IPS-20b (cell line): ENCODE measurements around the gene STK11IP.
A peak's percentile ranks its signal among the peaks of the same experiment; 100 is the strongest.

ENCODE experiments used
- H3K27ac ChIP-seq: one replicate; pipeline ENCODE4 v1.5.1; 2013; ENCODE audit warnings: low read length
- H3K27me3 ChIP-seq: 2 replicates; pipeline ENCODE4 v1.6.1; 2013; ENCODE audit warnings: mild to moderate bottlenecking, low read length, inconsistent platforms; ENCODE audit not compliant: insufficient read depth
- H3K36me3 ChIP-seq: 2 replicates; pipeline ENCODE4 v1.6.1; 2013; ENCODE audit warnings: low read depth, mild to moderate bottlenecking, inconsistent platforms, low read length, moderate library complexity; ENCODE audit not compliant: insufficient read depth
- H3K4me1 ChIP-seq: 2 replicates; pipeline ENCODE4 v1.6.1; 2013; ENCODE audit warnings: mild to moderate bottlenecking, control low read depth, inconsistent platforms, low read length, moderate library complexity; ENCODE audit not compliant: insufficient read depth
- H3K4me3 ChIP-seq: 2 replicates; pipeline ENCODE4 v1.5.1; 2013; ENCODE audit warnings: mild to moderate bottlenecking, low read length, inconsistent platforms
- H3K9ac ChIP-seq: 2 replicates; pipeline ENCODE4 v1.6.1; 2013; ENCODE audit warnings: low read depth, mild to moderate bottlenecking, inconsistent platforms, low read length, moderate library complexity
- H3K9me3 ChIP-seq: 2 replicates; pipeline ENCODE4 v1.6.1; 2013; ENCODE audit warnings: mild to moderate bottlenecking, low read depth, low read length, inconsistent platforms; ENCODE audit not compliant: insufficient read depth

STK11IP gene

DNA sequence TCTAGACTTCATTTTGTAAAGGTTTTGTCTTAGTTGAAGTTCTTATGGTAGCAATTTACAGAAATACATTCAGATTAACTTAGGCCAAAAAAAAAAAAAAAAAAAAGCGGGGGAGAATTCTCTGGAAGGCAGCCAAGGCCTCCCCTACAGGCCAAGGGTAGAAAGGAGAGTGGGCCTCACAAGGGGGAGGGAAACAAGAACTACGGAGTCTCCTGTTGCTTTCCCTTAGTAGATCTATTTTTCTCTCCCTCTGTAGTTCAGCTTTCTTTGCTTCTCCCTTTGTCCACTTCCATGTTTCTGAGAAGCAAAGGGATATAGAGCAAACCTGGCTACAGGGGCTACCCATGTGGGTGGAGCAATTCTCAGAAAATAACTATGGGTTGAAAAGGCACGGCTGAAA lies 2.4 kb upstream of the STK11IP start:
- Histone ChIP-seq H3K4me3 (no peak overlapping the region), H3K27me3 (no peaks in the 10 kb centered on the region), H3K9ac (peak overlapping the region; percentile 38; the same call in 1 of the 2 replicates), H3K27ac (no peak overlapping the region), H3K9me3 (no peaks in the 10 kb centered on the region), H3K36me3 (no peaks in the 10 kb centered on the region), H3K4me1 (peaks cover 17% of the 10 kb centered on the region; the same call in 1 of the 2 replicates)

- Histone ChIP-seq H3K27me3 (no peaks in the 10 kb centered on the region), H3K4me1 (peaks cover 17% of the 10 kb centered on the region; the same call in 1 of the 2 replicates), H3K36me3 (peaks cover 6% of the 10 kb centered on the region; the same call in 1 of the 2 replicates), H3K27ac (peak overlapping the region; percentile 88), H3K9me3 (no peaks in the 10 kb centered on the region), H3K9ac (peak overlapping the region; percentile 98), H3K4me3 (peak overlapping the region; percentile 94)
Observed at GRCh38 chr2:219596954-219597551, 604 bp upstream of the STK11IP start.

DNA sequence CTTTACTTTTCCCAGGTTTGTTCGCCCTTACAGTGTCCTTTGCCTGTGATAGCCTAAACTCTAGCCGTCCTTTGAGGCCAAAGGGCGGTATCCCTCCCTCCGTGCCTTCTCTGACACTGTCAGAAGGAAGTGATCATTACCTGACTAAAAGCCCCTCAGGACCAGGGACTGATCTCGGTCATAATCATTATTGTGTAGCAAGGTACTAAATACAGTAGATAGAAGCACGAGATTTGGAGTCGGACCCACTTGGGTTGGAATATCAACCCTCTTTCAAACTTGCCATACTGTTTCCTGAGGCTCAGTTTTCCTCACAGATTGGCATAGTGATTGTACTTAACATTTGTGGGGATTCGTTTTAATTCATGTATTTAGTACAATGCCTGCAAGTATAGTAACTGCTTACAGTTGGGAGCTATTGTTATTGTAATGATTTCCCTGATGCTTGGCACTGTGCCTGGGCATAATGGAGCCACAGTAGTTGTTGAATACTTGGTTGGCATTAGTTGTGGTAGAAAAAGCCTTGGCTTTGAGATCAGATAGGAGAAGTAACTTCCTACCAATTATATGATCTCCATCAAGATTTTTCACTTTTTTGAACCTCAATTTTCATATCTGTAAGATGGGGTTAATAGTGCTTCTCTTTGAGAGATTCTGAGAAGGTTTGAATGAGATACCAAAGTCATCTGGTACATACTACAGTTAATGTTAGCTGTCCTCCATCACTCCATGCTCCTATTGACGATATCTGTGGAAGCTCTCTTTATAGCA lies 836 bp downstream of the STK11IP start:
- Histone ChIP-seq H3K27me3 (no peaks in the 10 kb centered on the region), H3K9ac (peak overlapping the region; percentile 98; the same call in 1 of the 2 replicates), H3K4me1 (peaks cover 17% of the 10 kb centered on the region; the same call in 1 of the 2 replicates), H3K27ac (peak overlapping the region; percentile 20), H3K36me3 (peaks cover 13% of the 10 kb centered on the region; the same call in 1 of the 2 replicates), H3K4me3 (peak overlapping the region; percentile 94), H3K9me3 (no peaks in the 10 kb centered on the region)

DNA sequence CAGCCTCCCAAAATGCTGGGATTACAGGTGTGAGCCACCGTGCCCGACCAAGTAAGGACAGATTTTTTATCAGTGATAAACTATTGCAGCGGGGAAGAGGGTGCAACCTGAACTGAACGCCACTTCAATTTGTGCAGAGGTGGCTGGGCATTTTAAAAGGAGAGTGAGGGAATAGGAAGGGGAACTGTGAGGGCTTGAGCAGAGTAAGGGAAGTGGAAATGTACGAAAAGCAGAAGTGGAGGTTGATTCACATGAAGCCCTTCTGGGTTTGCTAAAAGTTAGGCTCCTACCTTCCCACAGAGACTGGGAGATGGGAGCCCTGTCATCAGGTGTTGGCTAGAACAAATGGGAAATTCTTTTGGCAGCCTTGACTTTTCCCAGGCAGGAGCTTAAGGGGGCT lies 6.1 kb downstream of the STK11IP start:
- peaks cover 38% of the 10 kb centered on the region for H3K36me3 ChIP-seq
- no peaks in the 10 kb centered on the region for H3K27me3 ChIP-seq
- no peak overlapping the region for H3K27ac ChIP-seq
- no peak overlapping the region for H3K4me3 ChIP-seq
- H3K4me1 ChIP-seq, result no peaks in the 10 kb centered on the region
- H3K9ac ChIP-seq, result no peak overlapping the region
- H3K9me3 ChIP-seq, result no peaks in the 10 kb centered on the region

- no peaks in the 10 kb centered on the region for H3K4me1 ChIP-seq
- peaks cover 47% of the 10 kb centered on the region for H3K36me3 ChIP-seq
- no peak overlapping the region for H3K27ac ChIP-seq
- H3K27me3 ChIP-seq, result no peaks in the 10 kb centered on the region
- H3K4me3 ChIP-seq, result no peak overlapping the region
- no peaks in the 10 kb centered on the region for H3K9me3 ChIP-seq
- no peak overlapping the region for H3K9ac ChIP-seq
Observed at GRCh38 chr2:219605607-219605954, 7.9 kb downstream of the STK11IP start.

- no peak overlapping the region for H3K9ac ChIP-seq
- no peak overlapping the region for H3K4me3 ChIP-seq
- no peak overlapping the region for H3K27ac ChIP-seq
- H3K36me3 ChIP-seq, result peaks cover 47% of the 10 kb centered on the region
- H3K4me1 ChIP-seq, result no peaks in the 10 kb centered on the region
- no peaks in the 10 kb centered on the region for H3K27me3 ChIP-seq
- no peaks in the 10 kb centered on the region for H3K9me3 ChIP-seq
Observed at GRCh38 chr2:219607931-219608330, 10.3 kb downstream of the STK11IP start.

GRCh38 chr2:219608399-219608964 lies 10.8 kb downstream of the STK11IP start:
- no peaks in the 10 kb centered on the region for H3K27me3 ChIP-seq
- H3K4me3 ChIP-seq, result no peak overlapping the region
- H3K9ac ChIP-seq, result no peak overlapping the region
- no peaks in the 10 kb centered on the region for H3K9me3 ChIP-seq
- H3K4me1 ChIP-seq, result no peaks in the 10 kb centered on the region
- H3K27ac ChIP-seq, result no peak overlapping the region
- peaks cover 47% of the 10 kb centered on the region for H3K36me3 ChIP-seq

DNA sequence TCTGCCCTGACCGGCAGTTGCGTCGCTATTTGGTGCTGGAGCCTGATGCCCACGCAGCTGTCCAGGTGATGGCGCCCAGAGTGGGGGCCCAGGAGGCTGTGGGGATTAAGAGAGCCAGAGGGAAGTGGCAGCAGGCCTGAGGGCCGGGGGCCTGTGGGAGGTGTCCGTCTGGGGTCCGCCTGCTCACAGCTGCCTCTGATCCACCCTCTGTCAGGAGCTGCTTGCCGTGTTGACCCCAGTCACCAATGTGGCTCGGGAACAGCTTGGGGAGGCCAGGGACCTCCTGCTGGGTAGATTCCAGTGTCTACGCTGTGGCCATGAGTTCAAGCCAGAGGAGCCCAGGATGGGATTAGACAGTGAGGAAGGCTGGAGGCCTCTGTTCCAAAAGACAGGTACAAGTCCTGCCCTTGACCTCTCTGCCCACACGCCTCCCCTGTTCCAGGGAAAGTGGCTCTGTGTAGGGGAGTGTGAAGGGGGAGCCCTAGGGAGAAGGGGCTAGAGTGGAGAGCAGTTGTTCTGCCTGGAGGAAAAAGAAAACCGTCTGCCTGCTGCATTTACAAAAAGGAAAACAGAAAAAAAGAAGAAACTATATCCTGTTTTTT lies 11.6 kb downstream of the STK11IP start:
- no peak overlapping the region for H3K9ac ChIP-seq
- no peaks in the 10 kb centered on the region for H3K27me3 ChIP-seq
- no peak overlapping the region for H3K4me3 ChIP-seq
- H3K9me3 ChIP-seq, result no peaks in the 10 kb centered on the region
- H3K27ac ChIP-seq, result no peak overlapping the region
- H3K36me3 ChIP-seq, result peaks cover 48% of the 10 kb centered on the region
- H3K4me1 ChIP-seq, result no peaks in the 10 kb centered on the region

DNA sequence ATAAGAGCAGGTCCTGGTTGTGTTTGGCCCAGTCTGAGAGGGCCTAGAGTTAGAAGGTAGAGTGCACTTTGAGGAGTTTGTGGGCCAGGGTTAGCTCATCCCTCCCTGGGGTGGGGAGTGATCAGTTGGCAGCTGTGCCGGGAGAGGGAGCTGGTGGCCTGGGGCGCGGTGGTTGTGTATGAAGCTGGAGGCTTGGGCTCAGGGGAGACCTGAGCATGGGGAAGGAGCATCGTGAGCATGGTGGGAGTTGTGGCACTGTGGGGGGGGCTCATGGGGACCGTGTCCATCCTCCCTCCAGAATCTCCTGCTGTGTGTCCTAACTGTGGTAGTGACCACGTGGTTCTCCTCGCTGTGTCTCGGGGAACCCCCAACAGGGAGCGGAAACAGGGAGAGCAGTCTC lies 13.6 kb downstream of the STK11IP start:
- H3K9me3 ChIP-seq, result no peaks in the 10 kb centered on the region
- peaks cover 49% of the 10 kb centered on the region for H3K36me3 ChIP-seq
- H3K4me1 ChIP-seq, result no peaks in the 10 kb centered on the region
- H3K9ac ChIP-seq, result no peak overlapping the region
- no peak overlapping the region for H3K27ac ChIP-seq
- no peak overlapping the region for H3K4me3 ChIP-seq
- no peaks in the 10 kb centered on the region for H3K27me3 ChIP-seq

DNA sequence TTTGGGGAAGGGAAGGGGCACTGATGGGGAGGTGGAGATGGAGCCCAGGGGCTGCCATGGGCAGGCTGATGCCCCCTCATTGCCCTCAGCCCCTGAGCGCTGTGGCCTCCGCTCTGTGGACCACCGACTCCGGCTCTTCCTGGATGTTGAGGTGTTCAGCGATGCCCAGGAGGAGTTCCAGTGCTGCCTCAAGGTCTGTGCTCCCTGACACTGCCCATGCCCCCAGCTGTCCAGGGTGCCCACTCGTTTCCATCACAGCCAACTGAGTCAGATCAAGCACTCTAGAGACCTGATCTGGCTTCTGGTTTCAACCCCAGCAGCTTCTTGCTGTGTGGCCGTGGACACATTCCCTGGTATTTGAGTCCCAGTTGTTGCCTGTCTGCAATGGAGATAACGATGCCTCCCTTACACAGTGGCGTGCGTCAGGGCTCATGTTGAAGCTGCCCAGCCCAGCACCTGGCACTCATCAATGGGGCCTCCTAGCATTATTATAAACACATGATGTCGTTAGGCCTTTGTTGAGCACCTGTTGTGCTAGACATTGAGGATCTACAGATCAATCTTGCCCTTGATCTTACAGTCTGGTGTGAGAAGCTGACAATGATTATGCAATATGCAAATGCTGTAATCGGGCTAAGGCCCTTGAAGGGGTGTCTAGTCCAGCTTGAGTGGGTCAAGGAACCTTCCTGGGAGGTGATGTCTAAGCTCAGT lies 14.4 kb downstream of the STK11IP start:
- no peaks in the 10 kb centered on the region for H3K9me3 ChIP-seq
- no peak overlapping the region for H3K27ac ChIP-seq
- no peaks in the 10 kb centered on the region for H3K4me1 ChIP-seq
- no peak overlapping the region for H3K4me3 ChIP-seq
- H3K27me3 ChIP-seq, result no peaks in the 10 kb centered on the region
- no peak overlapping the region for H3K9ac ChIP-seq
- H3K36me3 ChIP-seq, result peaks cover 42% of the 10 kb centered on the region; the same call in 1 of the 2 replicates

GRCh38 chr2:219612577-219613286 lies 15.1 kb downstream of the STK11IP start:
- Histone ChIP-seq H3K36me3 (peaks cover 37% of the 10 kb centered on the region; the same call in 1 of the 2 replicates), H3K9ac (no peak overlapping the region), H3K4me3 (no peak overlapping the region), H3K4me1 (no peaks in the 10 kb centered on the region), H3K27me3 (no peaks in the 10 kb centered on the region), H3K27ac (no peak overlapping the region), H3K9me3 (no peaks in the 10 kb centered on the region)
